GM19372 (cell line): ENCODE data around the gene UVSSA.
"Not testable (repeated sequence)": the region's sequence is repeated elsewhere in the genome, so short reads cannot be mapped to it uniquely, and the experiment has no call there.

Experiments
- ATAC-seq: cut with Tn5 transposase; IDR thresholded peaks from one replicate; pipeline ENCODE4 v1.9.1; 2021; ENCODE audit warnings: mild to moderate bottlenecking, low read depth, moderate library complexity; ENCODE audit not compliant: unreplicated experiment

The UVSSA gene

DNA sequence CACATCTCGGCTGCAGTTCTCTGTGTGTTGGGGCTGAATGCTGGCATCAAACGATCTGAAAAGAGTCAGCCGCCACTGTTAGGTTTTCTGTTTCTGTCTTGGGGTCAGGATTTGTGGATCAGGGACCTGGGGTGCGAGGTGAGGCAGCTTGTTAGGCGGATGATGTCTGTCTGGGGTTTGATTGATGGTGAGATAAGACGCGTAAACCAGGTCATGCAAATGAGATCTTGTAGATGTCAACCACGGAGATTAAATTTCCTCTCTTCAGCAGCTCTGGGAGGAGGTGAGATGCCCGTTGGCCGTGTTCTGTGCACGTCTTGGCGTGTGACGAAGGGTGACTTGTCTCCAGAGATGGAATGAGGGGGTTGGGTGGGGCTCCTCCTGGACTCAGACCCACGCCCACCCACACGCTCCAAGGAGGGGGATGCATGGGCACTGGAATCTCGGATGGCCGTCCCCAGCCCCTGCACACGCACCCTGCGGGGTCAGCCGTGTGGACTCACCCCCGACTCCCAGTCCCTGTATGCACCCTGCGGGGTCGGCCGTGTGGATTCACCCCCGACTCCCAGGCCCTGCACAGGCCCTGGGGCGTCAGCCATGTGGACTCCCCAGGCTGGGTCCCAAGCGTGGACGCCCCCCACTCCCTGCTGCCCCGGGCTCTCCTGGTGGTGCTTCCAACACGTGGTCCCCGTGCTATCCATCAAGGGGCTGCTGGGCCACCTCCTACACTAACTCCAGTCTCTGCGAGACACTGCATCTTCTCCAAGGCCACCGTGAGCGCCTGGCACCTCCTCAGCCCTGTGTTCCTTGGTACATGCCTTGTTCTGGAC, 16.0 kb upstream of the UVSSA start:
- no peak for ATAC-seq

DNA sequence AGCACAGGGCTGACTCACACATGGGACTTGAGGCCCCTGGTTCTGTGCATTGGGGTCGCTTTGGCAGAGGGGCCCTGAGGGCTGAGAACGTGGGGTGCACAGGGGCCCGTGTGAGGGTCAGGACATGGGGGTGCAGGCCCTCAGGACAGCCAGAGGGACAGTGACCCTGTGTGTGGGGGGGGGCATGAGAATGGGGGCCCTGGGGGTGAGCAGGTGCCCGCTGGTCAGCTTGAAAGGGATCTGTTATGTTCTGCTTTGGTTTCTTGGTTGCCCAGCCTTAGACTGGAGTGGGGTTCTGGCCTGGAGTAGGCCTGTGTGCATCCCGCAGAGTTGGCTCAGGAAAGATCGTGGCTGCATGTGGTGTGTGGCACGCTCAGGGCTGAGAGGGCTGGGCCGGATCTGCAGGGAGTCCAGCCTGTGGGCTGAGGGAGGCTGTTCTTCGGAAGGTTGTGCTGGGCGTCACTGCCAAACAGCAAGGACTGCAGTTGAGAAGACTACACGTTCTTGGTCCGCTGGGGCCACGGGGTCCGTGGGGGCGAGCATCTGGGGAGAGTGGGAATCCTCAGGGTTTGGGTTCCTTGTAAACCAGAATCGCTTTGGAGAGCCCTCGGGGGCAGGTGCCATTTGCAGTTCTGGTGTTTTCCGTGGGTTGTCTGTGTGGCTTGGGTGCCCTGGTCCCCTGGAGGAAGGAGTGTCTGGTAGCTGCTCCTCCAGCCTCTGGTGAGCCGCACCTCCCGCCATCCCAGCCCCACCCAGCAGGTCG, 15.2 kb upstream of the UVSSA start:
- no peak for ATAC-seq

DNA sequence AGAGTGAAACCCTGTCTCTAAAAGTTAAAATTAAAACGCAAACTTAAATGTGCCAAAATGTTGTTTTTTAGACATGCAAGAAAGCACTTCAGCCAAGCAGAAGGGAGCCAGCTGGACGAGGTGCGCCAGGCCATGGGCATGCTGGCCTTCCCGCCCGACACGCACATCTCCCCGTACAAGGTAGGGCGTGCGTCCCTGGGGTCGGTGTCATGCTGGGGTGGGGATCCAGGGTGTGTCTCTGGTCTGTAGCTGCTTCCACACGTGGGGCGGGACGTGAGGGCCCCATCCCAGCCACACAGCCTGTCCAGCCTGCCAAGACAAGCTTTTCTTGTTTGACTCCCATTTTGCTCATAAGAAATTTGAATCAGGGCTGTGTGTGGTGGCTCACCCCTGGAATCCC, 14.3 kb upstream of the UVSSA start:
- ATAC-seq = no peak

DNA sequence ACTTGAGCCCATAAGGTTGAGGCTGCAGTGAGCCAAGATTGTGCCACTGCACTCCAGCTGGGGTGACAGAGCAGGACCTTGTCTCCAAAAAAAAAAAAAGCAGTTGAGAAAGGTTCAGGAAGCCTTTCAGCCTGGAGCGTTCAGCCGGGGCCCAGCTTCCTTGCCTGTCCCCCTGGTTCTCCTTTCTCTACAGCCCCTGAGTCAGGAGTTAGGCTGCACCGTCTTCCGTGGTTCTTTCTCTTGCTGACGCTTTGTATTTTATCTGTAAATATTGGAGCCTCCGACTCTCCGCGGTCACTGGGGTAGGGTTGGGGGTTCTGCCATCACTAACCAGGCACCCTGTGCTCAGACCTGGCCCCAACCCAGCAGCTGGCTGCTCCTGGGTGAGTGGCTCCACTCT, 13.8 kb upstream of the UVSSA start:
- no peak for ATAC-seq

DNA sequence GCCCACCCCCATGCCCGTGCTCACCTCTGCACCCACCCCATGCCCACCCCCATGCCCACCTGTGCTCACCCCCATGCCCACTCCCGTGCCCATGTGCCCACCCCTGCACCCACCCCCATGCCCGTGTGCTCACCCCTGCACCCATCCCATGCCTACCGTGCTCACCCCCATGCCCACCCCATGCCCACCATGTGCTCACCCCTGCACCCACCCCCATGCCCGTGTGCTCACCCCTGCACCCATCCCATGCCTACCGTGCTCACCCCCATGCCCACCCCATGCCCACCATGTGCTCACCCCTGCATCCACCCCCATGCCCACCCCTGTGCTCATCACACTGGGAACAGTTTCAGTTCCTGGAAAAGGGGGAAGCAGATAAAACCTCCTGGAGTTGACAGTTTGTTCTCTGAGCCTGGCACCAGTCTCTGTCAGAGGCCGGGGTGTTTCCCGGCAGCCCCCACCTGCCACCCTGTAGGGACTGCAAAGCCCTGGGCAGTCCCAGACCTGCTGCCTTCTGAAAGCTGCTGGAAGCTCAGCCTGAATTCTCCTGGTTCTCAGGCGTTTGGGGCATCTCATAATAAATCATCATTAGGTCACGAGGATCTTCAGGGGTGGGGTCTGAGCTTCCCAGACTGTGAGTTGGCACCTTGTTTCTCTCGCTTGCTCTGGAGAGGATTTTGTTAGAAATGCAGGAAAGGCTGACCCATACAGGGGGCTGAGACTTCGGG, 13.0 kb upstream of the UVSSA start:
- not testable (repeated sequence) for ATAC-seq

DNA sequence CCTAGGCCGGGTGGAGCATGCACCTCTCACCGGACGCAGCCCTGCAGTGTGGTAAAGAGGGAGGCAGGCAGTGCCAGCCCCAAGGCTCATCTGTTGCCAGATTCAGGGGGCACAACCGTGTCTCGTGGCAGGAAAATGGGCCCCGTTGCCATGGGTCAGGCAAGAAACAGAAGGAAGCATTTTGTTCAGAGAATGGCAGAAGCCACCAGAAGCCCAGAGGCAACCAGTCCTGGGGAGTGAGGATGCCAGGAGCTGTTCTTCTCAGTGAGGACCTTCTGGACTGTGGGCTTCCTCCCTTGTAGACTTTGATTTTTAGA, 12.5 kb upstream of the UVSSA start:
- ATAC-seq = no peak

DNA sequence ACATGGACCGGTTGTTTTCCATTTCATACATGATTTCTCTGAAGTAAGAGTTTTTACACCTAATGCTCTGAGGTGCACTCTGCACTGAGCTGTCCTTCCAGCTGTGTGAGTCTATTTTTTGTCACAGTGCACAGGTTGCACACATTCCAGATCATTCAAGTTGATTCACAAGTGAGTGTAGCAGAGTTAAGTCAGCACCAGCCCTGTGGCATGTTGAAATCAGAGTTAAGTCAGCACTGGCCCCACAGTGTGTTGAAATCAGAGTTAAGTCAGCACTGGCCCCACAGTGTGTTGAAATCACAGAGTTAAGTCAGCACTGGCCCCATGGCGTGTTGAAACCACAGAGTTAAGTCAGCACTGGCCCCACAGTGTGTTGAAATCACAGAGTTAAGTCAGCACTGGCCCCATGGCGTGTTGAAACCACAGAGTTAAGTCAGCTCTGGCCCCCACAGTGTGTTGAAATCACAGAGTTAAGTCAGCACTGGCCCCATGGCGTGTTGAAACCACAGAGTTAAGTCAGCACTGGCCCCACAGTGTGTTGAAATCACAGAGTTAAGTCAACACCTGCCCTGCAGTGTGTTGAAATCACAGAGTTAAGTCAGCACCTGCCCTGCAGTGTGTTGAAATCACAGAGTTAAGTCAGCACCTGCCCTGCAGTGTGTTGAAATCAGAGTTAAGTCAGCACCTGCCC, 11.7 kb upstream of the UVSSA start:
- ATAC-seq = not testable (repeated sequence)

DNA sequence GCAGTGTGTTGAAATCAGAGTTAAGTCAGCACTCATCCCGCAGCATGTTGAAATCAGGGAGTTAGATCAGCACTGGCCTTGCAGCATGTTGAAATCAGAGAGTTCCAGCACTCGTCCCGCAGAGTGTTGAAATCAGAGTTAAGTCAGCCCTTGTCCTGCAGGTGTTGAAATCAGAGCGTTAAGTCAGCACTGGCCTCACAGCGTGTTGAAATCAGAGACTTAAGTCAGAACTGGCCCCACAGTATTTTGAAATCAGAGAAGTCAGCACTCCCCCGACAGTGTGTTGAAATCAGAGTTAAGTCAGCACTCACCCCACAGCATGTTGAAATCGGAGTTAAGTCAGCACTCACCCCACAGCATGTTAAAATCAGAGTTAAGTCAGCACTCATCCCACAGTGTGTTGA, 10.9 kb upstream of the UVSSA start:
- ATAC-seq = no peak

DNA sequence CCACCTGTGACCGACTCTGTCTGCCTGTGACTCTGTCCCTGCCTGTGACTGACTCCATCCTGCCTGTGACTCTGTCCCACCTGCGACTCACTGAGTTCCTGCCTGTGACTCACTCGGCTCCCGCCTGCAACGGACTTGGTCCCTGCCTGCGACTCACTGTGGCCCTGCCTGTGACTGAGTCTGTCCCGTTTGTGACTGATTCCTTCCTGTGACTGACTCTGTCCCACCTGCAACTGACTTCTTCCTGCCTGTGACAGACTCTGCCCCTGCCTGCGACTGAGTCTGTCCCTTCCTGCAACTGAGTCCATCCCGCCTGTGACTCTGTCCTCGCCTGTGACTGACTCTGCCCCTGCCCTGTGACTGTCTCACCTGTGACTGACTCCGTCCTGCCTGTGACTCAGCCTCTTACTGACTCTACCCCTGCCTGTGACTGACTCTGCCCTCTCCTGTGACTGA, 9.6 kb upstream of the UVSSA start:
- ATAC-seq = no peak

DNA sequence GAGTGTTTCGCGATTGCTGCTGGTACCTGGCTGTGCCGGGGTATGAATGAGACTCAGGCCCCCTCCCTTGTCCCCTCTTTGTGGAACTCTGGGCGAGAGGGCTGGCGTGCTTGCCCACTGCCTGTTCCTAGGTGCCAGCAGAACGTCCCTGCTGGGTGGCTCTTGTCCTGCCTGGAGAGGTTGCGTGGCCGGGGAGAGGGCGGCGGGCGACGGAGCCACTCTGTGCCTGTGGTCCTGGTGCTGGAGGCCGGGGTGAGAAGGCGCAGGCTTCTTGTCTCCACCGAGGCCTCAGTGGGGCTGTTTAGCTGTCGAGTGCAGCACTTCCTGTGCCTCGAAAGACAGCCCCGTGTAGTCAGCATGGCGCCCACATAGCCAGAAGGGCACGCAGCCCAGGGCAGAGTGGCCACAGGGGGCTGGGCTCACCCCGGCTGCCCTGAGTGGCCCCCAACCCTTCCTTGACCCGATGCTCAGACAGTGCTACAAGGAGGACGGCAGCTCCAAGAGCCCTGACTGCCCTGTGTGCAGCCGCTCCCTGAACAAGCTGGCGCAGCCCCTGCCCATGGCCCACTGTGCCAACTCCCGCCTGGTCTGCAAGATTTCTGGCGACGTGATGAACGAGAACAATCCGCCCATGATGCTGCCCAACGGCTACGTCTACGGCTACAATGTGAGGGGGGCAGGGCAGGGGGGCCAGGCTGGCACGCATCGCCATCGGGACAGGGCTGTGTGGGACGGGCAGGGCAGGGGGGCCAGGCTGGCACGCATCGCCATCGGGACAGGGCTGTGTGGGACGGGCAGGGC, 8.9 kb upstream of the UVSSA start:
- no peak for ATAC-seq

DNA sequence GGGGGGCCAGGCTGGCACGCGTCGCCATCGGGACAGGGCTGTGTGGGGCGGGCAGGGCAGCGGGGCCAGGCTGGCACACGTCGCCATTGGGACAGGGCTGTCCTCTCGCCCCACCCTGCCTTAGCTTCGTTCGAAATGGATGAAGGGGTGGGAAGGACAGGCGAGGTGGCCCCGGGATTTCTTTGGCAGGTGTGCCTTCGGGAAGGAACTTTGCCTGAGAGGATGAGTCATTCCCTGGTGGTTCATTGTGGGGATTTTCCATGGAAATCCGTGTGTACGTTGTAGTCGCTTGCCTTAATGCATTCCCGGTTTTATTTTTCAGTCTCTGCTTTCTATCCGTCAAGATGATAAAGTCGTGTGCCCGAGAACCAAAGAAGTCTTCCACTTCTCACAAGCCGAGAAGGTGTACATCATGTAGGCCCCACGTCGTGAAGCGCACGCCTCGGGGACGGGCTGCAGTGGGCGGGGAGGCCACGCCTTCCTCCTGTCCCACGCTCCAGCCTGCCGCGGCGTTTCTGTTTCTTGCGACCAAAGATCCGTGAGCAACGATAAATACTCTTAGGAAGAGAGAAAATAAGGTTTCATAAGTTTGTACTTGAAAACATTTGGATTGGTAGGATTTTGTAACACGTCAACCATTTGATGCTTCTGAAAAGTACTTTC, 8.1 kb upstream of the UVSSA start:
- no peak for ATAC-seq

DNA sequence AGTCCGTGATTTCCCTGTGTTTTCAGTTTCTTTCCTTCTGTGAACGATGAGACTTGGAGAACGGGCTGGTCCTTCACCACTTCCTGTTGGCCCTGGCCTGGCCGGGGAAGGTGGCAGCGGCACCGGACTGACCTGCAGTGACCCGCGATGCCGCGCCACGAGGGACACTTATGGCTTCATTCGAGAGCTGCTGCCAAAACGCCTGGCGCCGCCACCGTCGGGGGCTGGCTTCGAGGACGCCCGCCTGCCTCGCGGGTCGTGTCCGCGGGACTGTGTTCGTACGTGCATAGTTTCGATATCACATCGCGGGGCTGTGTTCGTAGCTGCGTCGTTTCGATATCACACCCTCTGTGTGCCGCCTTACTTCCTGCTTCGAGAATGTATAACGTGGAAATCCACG, 7.5 kb upstream of the UVSSA start:
- ATAC-seq = no peak

DNA sequence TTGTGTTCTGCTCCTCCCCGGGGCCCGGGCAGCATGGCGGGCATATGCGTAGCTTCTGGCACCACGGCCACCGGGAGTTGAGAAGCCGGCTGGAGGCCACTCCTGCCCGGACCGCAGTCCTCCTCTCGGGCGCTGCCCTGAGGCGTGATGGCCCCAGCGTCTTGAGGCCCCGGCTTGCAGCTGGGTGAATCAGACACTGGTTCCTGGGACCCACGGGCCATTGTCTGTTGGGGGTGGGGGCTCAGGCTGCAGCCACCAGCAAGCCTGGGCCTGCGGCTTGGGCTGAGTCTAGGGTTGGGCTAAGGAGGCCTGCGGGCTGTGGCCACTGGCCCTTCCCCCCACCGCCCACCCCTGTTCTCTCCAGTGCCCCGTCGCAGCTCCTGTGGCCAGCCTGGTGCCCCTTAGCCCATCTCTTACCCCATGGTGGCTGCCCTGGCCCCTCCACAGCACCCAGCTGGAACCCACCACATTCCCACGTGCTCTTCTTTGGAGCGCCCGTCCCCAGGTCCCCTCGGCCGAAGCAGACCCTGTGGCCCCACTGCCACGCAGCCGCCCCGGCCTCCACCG, 6.7 kb upstream of the UVSSA start:
- no peak for ATAC-seq

DNA sequence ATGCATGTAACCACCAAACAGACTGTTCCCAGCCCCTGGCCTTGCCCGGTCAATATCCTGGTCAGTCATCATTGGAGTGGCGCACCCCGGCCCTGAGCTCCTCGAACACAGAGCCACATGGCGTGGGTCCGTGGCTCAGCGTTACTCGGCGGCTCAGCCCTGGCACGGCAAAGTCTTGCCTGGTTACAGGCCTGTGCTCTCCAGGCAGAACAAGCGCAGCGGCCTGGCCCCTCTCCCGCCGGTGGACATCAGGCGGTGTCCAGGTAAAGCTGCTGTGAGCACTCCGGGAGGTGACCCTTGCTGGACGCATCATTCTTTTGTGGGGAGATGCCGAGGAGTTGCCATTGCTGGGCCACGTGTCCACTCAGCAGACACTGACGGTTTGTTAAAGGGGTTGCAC, 6.1 kb upstream of the UVSSA start:
- no peak for ATAC-seq

DNA sequence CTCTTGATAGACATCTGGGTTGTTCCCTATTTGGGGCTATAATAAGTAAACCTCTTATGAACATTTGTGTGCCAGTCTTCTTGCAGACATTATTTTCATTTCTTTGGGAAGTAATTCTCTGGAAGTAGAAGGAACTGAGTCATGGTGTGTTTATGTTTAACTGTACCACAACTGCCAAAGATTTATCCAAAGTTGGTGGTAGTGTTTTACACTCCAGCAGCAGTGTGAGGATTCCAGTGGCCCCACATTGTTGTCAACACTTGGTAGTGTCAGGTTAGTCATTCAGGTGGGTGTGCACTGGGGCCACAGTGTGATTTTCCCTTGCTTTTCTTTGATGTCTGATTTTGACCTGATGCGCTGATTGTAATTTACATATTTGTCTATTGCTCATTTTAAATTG, 5.0 kb upstream of the UVSSA start:
- ATAC-seq = no peak

DNA sequence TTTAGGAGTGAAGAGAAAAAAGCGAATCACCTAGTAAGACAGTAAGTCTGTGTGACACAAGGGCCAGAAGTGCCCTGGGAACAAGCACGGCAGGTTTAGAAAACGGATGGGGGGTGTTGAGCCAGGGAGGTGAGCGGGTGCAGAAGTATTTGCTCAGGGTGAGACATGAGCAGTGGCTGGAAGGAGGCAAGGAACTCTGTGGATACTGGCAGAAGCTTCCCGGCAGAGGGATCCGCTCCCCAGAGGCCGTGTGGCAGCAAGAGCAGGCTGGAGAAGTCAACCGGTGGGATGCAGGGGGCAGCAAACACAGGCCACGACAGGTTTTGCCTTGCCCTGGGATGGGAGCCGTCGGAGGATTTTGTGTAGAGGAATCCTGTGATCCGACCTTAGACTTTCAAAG, 2.3 kb upstream of the UVSSA start:
- no peak for ATAC-seq

DNA sequence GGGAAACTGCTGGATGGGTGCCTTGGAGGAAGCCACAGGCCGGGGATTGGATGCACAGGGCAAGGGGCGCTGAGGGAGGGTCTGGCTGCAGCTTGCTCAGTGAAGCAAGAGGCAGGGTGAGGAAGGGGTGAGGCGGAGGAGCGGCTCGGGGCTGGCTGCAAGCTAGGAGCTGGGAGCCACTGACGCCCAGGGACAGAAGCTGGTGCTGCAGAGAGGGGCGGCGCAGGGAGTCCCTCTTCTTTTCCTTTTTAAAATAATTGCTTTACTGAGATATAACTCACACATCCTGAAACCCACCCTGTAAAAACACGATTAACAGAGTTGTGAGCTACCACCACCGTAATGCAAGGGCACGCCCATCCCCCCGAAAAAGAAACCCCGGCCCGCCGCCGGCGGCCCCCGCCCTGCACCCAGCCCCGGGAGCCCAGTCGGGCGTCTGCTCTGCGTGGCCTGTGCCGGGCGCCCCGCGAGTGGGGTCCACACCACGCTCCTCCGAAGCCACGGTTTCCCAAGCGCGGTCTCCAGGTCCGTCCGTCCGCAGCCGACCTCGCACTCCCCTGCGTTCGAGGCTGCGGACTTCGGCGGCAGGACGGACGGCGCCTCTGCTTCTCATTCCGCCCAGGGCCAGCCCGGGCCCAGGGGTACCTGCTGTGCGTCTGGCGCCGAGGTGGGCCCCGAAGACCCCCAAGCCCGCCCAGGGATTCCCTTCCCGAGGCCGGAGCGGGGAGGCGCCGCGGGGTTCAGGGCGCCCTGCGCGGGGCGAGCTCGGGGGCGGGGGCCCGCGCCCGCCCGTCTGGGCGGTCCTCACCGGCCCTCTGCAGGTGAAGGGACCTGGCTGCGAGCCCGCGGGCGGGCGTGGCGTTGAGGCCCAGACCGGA, 866 bp upstream of the UVSSA start:
- peak; percentile 0 for ATAC-seq

DNA sequence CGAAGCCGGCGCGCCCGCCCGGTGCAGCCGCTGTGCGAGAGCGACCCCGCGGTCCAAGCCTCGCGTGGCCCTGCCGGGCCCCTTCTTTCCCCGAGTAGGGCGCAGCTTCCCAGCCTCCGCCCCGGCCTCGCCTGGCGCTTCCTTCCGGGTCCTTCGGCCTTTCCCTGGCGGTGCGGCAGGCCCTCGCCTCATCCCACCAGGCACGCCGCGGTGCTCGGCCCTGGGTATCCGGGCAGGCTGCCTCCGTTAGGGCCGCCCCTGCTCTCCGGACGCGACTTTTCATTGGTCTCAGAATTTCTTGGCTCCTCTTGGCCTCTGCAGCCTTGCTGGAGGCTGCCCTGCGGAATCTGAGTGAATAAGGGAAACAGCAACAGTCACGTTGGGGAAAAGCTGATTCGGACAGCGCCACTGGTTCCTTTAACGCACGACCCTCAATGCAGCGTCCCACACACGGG, 429 bp downstream of the UVSSA start:
- ATAC-seq = peak; percentile 23
